Retinal pigment epithelial cell (primary cell): ENCODE data around the gene ATP13A2.

Experiments
- DNase-seq: peaks from one replicate; pipeline ENCODE4 v3.0.0-alpha.2; 2010; ENCODE audit warnings: low read depth
- H3K4me3 ChIP-seq: 2 replicates; pipeline ENCODE4 v1.5.1; 2011; ENCODE audit warnings: mild to moderate bottlenecking, low read length, control low read depth, moderate library complexity
- CTCF ChIP-seq: conservative IDR thresholded peaks from 2 replicates; pipeline ENCODE4 v1.5.1; 2011; ENCODE audit warnings: low read depth, low read length, control low read depth, inconsistent platforms

ATP13A2 gene

GRCh38 chr1:17004466-17005364 is 7.0 kb downstream of the ATP13A2 start:
- no peak for DNase-seq
- H3K4me3 ChIP-seq = no peak overlapping the region
- TF ChIP-seq CTCF = peak; percentile 29

- TF ChIP-seq CTCF = no peak
- H3K4me3 ChIP-seq = no peak overlapping the region
- DNase-seq = no peak
These were observed 9.2 kb downstream of the ATP13A2 start for GRCh38 chr1:17002524-17002902.

GRCh38 chr1:17001760-17002523 is 9.8 kb downstream of the ATP13A2 start:
- no peak for TF ChIP-seq CTCF
- H3K4me3 ChIP-seq = no peak overlapping the region
- DNase-seq = no peak

- TF ChIP-seq CTCF = no peak
- no peak overlapping the region for H3K4me3 ChIP-seq
- no peak for DNase-seq
These were observed 11.9 kb downstream of the ATP13A2 start for GRCh38 chr1:16999863-17000262.

GRCh38 chr1:16998589-16998988 is 13.1 kb downstream of the ATP13A2 start:
- TF ChIP-seq CTCF = no peak
- no peak overlapping the region for H3K4me3 ChIP-seq
- DNase-seq = no peak

- no peak for TF ChIP-seq CTCF
- DNase-seq = no peak
- no peak overlapping the region for H3K4me3 ChIP-seq
These were observed 14.9 kb downstream of the ATP13A2 start for GRCh38 chr1:16996845-16997244.
